Left lung (tissue), 10 donors: ENCODE results near the gene ACBD4. TPM values are rescaled to one million over a fixed set of nuclear protein-coding genes. Genes with fewer than 3 reads are reported as not detected.

Source experiments
- ATAC-seq: fragments of 200-7000 bp; cut with Tn5 transposase; one replicate; pipeline ENCODE4 v1.9.1; 2020; ENCODE audit warnings: moderate library complexity
- DNase-seq, 4 donors: peaks; one replicate each; pipeline ENCODE4 v3.0.0-alpha.2; 2013 to 2020
- H3K27ac ChIP-seq, 2 donors: fragments of 200-600 bp; sonication (generic) in 1 of 2; one replicate each; pipeline versions ENCODE4 v1.5.0 to v1.8.0; 2020 to 2021
- H3K27me3 ChIP-seq, 2 donors: fragments of 200-600 bp; sonication (generic) in 1 of 2; one replicate each; pipeline versions ENCODE4 v1.5.0 to v1.8.0; 2020 to 2021
- H3K36me3 ChIP-seq, 2 donors: fragments of 200-600 bp; sonication (generic) in 1 of 2; one replicate each; pipeline versions ENCODE4 v1.5.0 to v1.8.0; 2020 to 2021
- H3K4me1 ChIP-seq, 2 donors: fragments of 200-600 bp; one replicate each; pipeline ENCODE4 v1.8.0; 2021
- H3K4me3 ChIP-seq, 2 donors: fragments of 200-600 bp; sonication (generic) in 1 of 2; one replicate each; pipeline versions ENCODE4 v1.5.0 to v1.8.0; 2020 to 2021; ENCODE audit warnings: mild to moderate bottlenecking in 1 of 2
- H3K9me3 ChIP-seq, 2 donors: fragments of 200-600 bp; sonication (generic) in 1 of 2; one replicate each; pipeline versions ENCODE4 v1.5.0 to v1.8.0; 2020 to 2021
- intact Hi-C, 2 donors: fragments of 100-400 bp; cut with DNase I; formaldehyde crosslinking; loops; one replicate each; pipeline versions ENCODE4 v1.11.2 to v1.14.2; 2022
- polyA plus RNA-seq, 6 donors: library from polyadenylated mRNA; unstranded; fragments of 120-200 nt; gene quantifications; one replicate each; pipeline ENCODE4 v1.2.1, GENCODE V29; 2013; ENCODE audit not compliant: insufficient read length in 6 of 6
- total RNA-seq, 2 donors: library from RNA; stranded (reverse); fragmentation: NEBNext Ultra II Directional; extraction: Animal tissue kit (Norgen Biotek cat#: 25700); gene quantifications; one replicate each; pipeline ENCODE4 v1.2.1, GENCODE V29; 2021
- TF ChIP-seq, protein P1 (sequence below), 2 donors: fragments of 200-600 bp; sonication (generic) in 1 of 2; IDR thresholded peaks; one replicate each; pipeline versions ENCODE4 v1.5.0 to v1.8.0; 2021; ENCODE audit warnings: antibody characterized with exemption in 2 of 2
- donor health status: DM: no; HTN: yes; CAD: no.
- donor health status: DM: no; HTN: no; CAD: no.

ACBD4 gene
- total and polyA plus RNA-seq, 8 donors, result 10.6 to 15.9 (median 15.0) TPM

DNA sequence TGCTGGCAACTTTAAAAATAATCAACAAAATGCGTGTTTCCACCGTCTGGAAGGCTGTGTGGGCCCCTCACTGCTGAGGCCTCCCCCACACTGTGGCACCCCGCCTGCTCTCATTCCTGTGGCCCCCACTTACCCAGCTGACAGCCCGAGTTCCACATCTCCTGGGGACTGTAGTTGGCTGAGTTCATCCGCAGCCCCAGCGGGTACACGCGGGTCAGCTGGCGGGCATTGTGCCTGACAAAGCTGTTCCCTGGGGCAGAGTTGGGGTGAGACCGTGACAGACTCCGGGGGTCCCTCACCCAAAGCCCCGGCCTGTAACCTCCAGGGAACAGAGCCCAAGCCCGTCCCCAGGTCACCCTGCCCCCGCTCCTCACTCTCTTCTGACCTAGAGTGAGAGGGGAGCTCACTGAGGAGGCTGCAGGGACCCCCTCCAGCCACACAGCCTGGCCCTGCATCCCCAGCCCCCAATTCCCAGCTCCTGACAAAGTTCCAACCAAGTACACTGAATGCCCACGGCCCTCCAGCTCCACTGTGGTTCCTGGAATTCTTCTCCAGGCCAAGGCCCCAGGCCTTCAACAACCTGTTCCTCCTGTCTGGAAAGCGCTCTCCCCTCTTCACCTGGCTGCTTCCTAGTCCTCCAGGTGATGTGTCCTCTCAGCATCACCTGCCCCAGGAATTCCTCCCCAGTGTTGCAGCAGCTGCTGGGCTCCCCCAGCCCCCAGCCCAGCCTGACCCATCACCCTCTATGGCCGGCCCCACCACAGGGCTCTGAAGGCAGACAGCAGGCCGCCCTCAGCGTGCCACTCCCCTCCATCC is 21.2 kb upstream of the ACBD4 start:
- peaks cover 0 to 20% of the 10 kb centered on the region in 2 donors for H3K36me3 ChIP-seq
- intact Hi-C loops, result no loop called here
- TF ChIP-seq, protein P1, sequence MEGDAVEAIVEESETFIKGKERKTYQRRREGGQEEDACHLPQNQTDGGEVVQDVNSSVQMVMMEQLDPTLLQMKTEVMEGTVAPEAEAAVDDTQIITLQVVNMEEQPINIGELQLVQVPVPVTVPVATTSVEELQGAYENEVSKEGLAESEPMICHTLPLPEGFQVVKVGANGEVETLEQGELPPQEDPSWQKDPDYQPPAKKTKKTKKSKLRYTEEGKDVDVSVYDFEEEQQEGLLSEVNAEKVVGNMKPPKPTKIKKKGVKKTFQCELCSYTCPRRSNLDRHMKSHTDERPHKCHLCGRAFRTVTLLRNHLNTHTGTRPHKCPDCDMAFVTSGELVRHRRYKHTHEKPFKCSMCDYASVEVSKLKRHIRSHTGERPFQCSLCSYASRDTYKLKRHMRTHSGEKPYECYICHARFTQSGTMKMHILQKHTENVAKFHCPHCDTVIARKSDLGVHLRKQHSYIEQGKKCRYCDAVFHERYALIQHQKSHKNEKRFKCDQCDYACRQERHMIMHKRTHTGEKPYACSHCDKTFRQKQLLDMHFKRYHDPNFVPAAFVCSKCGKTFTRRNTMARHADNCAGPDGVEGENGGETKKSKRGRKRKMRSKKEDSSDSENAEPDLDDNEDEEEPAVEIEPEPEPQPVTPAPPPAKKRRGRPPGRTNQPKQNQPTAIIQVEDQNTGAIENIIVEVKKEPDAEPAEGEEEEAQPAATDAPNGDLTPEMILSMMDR (IDR thresholded peaks at IDR 0.05), result no peak
- H3K4me1 ChIP-seq, result no peaks in the 10 kb centered on the region
- DNase-seq, result no peak
- no peaks in the 10 kb centered on the region for H3K9me3 ChIP-seq
- no peak for ATAC-seq
- no peak overlapping the region for H3K27ac ChIP-seq
- no peaks in the 10 kb centered on the region for H3K27me3 ChIP-seq
- no peak overlapping the region for H3K4me3 ChIP-seq

DNA sequence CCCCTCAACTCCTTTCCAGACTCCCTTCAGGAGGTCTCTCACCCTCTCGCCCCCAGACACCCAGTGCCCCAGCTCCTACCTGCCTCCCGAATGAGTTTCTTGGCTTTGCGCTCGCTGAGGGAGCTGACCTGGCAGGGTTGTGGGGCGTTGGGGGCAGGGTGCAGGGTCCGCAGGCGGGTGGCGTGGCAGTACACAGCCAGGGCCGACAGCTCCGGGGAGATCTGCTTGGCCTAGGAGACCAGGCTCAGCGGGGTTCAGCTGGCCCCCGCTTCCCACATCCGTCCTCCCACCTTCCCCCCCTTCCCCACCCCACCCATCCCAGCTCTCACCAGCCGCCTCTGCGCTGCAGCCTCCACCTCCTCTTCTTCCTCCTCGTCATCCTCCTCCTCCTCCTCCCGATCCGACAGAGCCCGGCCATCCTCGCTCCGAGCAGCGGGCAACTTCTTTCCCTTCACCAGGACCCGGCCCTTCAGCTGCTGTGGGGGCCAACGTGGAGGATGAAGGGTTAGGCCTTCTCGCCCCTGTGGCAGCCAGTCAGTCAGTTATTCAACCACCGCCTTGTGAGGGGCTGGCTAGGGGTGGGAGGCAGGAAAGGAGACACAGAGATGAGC is 20.4 kb upstream of the ACBD4 start:
- Histone ChIP-seq H3K27me3 (no peaks in the 10 kb centered on the region), H3K9me3 (no peaks in the 10 kb centered on the region), H3K27ac (no peak overlapping the region), H3K36me3 (peaks cover 0 to 28% of the 10 kb centered on the region in 2 donors), H3K4me1 (no peaks in the 10 kb centered on the region), H3K4me3 (no peak overlapping the region)
- no peak for ATAC-seq
- TF ChIP-seq, protein P1 (IDR thresholded peaks at IDR 0.05), result no peak
- intact Hi-C loops, result no loop called here
- DNase-seq, result no peak

DNA sequence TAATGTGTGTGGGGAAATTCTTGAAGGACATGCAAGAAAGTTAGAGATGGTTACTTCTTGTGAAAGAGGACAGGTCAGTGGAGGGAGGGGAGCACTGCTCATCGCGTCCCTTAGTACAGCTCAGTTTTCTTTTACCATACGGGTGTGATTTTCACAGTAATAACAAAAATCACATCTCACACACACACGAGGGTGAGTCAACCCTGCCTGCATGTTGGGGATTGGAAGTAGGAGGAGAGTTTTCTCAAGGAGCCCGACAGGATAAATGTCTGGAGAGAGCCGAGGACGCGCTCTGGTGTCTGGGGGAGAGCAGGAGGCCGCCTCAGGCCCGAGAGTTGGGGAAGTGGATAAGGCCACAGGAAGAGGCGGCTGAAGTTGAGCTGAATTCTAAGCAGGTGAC is 19.6 kb upstream of the ACBD4 start:
- intact Hi-C loops, result no loop called here
- no peaks in the 10 kb centered on the region for H3K9me3 ChIP-seq
- H3K27me3 ChIP-seq, result peaks cover 0 to 6% of the 10 kb centered on the region in 2 donors
- no peak overlapping the region for H3K4me3 ChIP-seq
- H3K27ac ChIP-seq, result no peak overlapping the region
- TF ChIP-seq, protein P1 (IDR thresholded peaks at IDR 0.05), result no peak
- H3K36me3 ChIP-seq, result peaks cover 0 to 34% of the 10 kb centered on the region in 2 donors
- DNase-seq, result no peak
- H3K4me1 ChIP-seq, result no peaks in the 10 kb centered on the region
- ATAC-seq, result no peak

DNA sequence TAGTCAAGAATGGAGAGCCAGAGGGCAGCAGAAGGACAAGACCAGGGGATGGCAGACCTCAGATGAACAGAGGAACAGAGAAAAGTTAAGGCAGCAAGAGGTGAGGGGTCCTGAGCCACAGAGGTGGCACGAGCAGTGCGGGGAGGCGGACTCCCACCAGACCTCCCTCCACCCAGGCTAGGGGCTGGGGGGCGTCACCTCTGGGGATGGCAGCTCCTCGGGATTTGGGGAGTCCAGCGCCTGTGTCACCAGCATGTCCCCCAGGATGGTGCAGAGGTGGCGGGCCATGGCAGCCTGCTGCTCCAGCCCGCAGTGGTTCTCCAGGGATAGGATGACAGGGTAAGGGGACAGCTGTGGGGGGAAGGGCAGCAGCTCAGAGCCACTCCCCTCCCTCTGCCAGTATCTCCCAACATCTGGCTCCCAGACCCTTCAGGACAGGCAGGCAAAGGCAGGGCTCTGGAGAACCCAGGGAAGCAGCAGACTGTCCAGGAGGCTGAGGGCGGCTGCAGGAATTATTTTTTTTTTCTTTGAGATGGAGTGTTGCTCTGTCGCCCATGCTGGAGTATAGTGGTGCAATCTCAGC is 19.0 kb upstream of the ACBD4 start:
- peaks cover 0 to 34% of the 10 kb centered on the region in 2 donors for H3K36me3 ChIP-seq

More for the DNA sequence above, 19.0 kb upstream of the ACBD4 start:
- Histone ChIP-seq H3K4me1 (no peaks in the 10 kb centered on the region), H3K9me3 (no peaks in the 10 kb centered on the region), H3K27me3 (peaks cover 0 to 13% of the 10 kb centered on the region in 2 donors), H3K4me3 (no peak overlapping the region), H3K27ac (no peak overlapping the region)
- TF ChIP-seq, protein P1 (IDR thresholded peaks at IDR 0.05), result no peak
- ATAC-seq (no peak), DNase-seq (no peak)
- intact Hi-C loops, result no loop called here
